GM11168 (cell line): ENCODE data around the gene FCRLA.

Experiments used
- in situ Hi-C: fragments of 300-500 bp; cut with MboI; formaldehyde crosslinking; loops from one replicate; pipeline ENCODE4 v1.12.0; 2022; ENCODE audit warnings: low sequenced_read_pairs; ENCODE audit not compliant: unreplicated experiment

FCRLA gene

GRCh38 chr1:161730050-161730564 is 23.1 kb downstream of the FCRLA start:
- in situ Hi-C loops = no loop called here

- in situ Hi-C loops = no loop called here
Observed at GRCh38 chr1:161731241-161731640, 24.2 kb downstream of the FCRLA start.

DNA sequence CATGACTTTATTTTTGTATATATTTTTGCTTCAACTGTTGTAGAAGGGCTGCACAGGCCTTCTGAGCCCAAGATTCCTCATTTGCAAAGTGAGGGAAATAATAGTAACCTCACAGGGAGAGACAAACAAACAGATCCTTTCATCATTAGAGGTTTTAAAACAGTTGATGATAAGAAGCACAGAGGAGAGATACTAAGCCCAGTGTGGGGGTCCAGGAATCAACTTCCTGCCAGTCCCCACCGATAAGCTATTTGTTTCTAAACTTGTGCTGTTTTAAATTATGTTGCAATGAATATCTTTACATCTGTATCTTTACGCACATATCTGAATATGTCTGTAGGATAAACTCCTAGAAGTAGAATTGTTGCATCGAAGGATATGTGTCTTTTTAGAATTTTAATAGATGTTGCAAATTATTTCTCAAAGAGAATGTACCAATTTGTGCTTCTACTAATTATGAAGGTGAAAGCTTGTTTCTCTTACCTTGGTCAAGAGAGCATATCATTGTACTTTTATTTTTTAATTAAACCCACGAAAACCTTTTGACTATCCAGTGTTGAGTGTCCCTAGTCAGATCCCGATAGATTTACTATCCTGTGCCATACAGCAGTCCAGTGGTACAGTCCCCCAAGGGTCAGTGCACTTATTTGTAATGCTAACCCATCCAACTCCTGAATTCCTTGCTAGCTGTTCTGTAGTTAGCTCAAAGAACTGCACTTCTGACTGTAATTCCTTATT is 25.1 kb downstream of the FCRLA start:
- in situ Hi-C loops = no loop called here

GRCh38 chr1:161733526-161733925 is 26.5 kb downstream of the FCRLA start:
- in situ Hi-C loops = no loop called here

DNA sequence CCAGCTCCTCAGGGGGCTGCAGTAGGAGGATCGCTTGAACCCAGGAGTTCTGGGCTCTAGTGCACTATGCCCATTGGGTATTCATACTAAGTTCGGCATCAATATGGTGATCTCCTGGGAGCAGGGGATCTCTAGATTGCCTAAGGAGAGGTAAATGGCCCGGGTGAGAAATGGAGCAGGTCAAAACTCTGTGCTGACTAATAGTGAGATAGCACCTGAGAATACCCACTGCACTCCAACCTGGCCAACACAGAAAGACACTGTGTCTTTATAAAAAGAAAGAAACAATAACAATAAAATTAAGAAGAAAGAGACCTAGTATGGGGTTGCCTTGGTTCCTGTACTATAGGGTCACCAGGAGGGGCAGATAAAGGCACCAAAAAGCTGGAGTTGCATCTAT is 28.8 kb downstream of the FCRLA start:
- in situ Hi-C loops = no loop called here

GRCh38 chr1:161736335-161736969 is 29.4 kb downstream of the FCRLA start:
- in situ Hi-C loops = no loop called here

- in situ Hi-C loops = no loop called here
Observed at GRCh38 chr1:161737625-161738024, 30.6 kb downstream of the FCRLA start.

DNA sequence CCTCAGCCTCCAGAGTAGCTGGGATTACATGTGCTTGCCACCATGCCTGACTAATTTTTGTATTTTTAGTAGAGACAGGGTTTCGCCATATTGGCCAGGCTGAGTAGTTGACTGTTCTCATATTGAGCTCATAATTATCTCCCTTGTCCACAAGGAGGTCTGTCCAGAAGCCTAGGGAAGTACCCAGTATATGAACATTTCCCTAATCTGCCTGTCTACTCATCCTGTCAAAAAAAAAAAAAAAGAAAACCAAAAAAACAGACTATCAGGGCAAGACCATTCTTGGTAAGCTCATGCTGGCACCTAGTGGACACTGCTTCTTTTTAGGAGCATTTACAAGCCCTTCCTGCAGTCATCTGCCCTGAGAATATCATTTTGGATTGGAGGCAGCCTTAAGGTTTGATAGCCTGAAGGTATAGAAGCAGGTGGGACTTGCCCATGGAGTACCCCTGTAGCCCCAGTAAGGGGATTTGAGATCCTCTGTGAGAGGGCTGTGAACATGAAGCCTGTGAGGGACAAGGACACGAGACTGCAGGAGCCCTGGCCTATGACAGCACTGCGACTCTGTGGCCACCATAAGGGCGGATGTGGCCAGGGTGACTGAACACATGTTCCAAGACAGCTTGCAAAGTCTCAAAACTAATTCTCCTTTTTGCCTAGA is 31.7 kb downstream of the FCRLA start:
- in situ Hi-C loops = no loop called here

DNA sequence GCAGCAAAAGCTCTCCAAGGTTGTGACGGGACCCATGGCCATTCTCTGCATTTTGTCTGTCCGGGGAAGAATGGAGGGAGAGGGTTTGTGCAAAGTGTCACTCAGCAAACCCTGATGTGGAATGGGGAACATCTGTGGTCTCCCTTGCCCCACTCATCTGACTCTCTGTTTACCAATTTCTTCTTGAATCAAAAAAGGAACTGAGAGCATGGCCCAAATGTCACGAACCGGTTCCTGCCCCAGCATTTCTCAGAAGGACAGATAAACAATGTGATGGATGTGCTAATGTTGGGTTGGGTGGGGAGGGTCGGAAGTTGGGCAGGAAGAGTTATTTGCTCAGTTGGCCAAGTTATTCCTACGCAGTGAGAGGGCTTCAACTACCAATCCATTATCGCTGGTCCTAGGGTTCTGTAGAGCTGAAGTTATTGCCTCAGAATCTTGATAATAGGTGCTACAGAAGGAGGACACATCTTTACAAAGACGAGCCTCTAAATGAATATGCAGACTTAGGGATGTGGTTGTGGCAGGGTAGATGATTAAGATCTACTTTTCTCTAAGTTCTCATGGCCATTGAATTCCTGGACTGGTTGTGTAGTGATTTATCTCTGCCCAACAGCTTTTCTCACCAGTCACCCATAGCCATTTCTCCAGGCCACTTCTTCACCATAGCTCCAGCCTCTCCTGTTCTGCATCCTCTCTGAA is 33.0 kb downstream of the FCRLA start:
- in situ Hi-C loops = loop anchor here (5.0 to 10.0 kb wide), 3 partner anchors 93 to 253 kb away; no protein-coding TSS in a partner anchor

GRCh38 chr1:161740921-161741320 is 33.9 kb downstream of the FCRLA start:
- in situ Hi-C loops = loop anchor here (5.0 to 10.0 kb wide), 3 partner anchors 94 to 254 kb away; no protein-coding TSS in a partner anchor

DNA sequence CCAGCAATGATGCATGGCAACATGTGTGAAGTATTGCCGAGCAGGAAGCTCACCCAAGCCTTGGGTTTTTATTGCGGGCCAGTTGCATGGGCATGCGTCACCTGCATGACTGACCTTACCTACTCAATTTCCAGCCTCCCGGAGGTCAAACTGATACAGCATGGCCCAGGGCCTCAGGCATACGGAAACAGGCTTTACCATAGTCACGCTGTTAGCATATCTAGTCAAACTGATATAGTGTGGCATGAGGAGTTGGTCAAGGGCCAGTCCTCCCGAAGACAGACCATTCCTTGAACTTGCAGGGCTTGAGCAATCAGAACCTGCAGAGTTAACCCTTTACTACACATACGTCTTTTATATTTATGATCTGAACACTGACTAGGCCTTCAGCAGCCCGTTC is 36.2 kb downstream of the FCRLA start:
- in situ Hi-C loops = loop anchor here (5.0 to 10.0 kb wide), 3 partner anchors 96 to 256 kb away; no protein-coding TSS in a partner anchor

- in situ Hi-C loops = loop anchor here (10.0 kb wide), 1 partner anchor 183 kb away; no protein-coding TSS in a partner anchor
Observed at GRCh38 chr1:161747801-161748200, 40.8 kb downstream of the FCRLA start.

DNA sequence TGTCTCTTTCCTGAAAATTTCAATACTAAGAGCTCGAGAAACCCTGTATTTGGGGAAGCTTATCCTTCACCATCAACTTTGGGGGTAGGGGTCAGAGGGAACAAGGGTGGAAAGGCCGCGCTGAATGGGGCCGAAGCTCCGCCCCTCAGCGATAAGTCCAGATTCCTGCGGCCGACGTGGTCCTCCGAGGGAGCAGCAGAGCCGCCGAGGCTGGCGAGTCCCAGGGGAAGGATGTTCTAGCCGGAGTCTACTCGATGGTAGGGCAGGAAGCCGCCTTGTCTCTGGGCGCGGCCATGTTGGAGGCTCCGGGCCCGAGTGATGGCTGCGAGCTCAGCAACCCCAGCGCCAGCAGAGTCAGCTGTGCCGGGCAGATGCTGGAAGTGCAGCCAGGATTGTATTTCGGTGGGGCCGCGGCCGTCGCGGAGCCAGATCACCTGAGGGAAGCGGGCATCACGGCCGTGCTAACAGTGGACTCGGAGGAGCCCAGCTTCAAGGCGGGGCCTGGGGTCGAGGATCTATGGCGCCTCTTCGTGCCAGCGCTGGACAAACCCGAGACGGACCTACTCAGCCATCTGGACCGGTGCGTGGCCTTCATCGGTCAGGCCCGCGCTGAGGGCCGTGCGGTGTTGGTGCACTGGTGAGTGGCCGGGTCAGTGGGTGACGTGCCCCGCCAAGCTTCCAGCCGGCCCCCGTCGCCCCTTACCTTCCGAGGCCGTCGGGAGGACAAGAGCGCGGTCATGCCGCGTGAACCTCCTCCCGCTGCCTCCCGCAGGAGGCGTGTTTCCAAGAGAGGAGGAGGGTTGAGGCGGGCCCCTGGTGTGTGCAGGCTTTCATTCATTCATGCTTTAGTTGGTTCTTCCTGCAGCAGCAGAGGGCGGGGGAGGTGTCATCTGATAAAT is 42.7 kb downstream of the FCRLA start, which contains the start of gene DUSP12:
TSS of gene DUSP12 (plus strand) at position 278 of the 899 bp plus-strand sequence. CDS start at position 294, 16 bp downstream.
- in situ Hi-C loops = loop anchor here (10.0 kb wide), 1 partner anchor 185 kb away; no protein-coding TSS in a partner anchor

DNA sequence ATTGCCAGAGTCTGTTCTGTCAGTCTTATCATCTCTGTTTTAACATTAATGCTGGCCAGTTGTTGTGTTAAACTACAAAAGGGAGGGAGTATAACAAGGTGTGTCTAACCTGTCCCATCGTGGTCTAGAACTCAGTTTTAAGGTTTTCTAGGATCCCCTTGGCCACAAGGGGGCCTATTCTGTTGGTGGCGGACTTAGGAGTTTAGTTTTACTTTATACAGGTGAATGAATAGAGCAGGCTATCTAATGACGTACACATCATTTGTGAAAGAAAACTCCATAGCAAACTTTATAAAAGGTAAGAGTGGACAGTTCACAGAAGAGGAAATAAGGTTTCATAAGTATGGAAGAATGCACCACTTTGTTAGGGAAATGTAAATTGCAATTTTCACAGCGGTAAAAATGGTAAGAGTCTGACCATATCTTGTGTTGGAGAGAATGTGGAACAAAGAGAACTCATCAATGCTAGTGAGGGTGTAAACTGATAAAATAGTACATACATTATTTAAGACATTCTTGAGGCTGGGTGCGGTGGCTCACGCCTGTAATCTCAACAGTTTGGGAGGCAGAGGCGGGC is 56.6 kb downstream of the FCRLA start:
- in situ Hi-C loops = no loop called here
